ENCODE measurements around the gene NANOGP8. TPM values are rescaled to one million over a fixed set of nuclear protein-coding genes. Genes with fewer than 3 reads are reported as not detected.

Gene NANOGP8
- total and polyA plus RNA-seq, 8 donors, result not detected

DNA sequence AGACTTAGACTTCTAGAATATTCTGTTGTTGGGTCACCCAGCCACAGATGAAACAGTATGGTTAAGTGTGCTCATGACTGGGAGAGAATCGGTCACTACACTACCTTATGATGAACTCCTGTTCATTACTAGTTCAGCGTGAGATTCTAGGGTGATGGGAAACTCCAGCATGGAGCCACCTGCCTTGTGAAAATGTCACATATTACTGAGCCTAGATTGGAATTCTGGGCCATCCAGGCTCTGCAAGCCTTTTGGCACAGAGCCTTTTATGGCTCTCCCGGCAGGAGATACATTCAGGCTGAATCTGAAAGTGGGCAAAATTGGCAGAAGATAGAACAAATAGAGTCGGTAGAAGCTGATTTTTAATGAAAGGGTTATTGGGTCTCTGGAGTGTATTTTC, 19.0 kb downstream of the NANOGP8 start:
- no peaks in the 10 kb centered on the region for H3K27me3 ChIP-seq
- no peak overlapping the region for H3K27ac ChIP-seq
- H3K36me3 ChIP-seq, result no peaks in the 10 kb centered on the region
- 82 to 94% (median 88%) methylated on average over 4 of the region's 4 CpGs for WGBS, 5 donors
- no peak overlapping the region for H3K4me3 ChIP-seq
- no peaks in the 10 kb centered on the region for H3K9me3 ChIP-seq
- intact Hi-C loops (cut with DNase I; ENCODE audit: low total_unique reads), result no loop called here
- H3K4me1 ChIP-seq, result peaks cover 0 to 8% (median 0%) of the 10 kb centered on the region in 4 donors
- TF ChIP-seq, protein P1, sequence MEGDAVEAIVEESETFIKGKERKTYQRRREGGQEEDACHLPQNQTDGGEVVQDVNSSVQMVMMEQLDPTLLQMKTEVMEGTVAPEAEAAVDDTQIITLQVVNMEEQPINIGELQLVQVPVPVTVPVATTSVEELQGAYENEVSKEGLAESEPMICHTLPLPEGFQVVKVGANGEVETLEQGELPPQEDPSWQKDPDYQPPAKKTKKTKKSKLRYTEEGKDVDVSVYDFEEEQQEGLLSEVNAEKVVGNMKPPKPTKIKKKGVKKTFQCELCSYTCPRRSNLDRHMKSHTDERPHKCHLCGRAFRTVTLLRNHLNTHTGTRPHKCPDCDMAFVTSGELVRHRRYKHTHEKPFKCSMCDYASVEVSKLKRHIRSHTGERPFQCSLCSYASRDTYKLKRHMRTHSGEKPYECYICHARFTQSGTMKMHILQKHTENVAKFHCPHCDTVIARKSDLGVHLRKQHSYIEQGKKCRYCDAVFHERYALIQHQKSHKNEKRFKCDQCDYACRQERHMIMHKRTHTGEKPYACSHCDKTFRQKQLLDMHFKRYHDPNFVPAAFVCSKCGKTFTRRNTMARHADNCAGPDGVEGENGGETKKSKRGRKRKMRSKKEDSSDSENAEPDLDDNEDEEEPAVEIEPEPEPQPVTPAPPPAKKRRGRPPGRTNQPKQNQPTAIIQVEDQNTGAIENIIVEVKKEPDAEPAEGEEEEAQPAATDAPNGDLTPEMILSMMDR (IDR thresholded peaks at IDR 0.05), result no peak
- no peak for TF ChIP-seq POLR2AphosphoS5 (IDR thresholded peaks at IDR 0.05)
- TF ChIP-seq EP300 (IDR thresholded peaks at IDR 0.05), result no peak
- TF ChIP-seq POLR2A (IDR thresholded peaks at IDR 0.05), result no peak
- no peak for DNase-seq

DNA sequence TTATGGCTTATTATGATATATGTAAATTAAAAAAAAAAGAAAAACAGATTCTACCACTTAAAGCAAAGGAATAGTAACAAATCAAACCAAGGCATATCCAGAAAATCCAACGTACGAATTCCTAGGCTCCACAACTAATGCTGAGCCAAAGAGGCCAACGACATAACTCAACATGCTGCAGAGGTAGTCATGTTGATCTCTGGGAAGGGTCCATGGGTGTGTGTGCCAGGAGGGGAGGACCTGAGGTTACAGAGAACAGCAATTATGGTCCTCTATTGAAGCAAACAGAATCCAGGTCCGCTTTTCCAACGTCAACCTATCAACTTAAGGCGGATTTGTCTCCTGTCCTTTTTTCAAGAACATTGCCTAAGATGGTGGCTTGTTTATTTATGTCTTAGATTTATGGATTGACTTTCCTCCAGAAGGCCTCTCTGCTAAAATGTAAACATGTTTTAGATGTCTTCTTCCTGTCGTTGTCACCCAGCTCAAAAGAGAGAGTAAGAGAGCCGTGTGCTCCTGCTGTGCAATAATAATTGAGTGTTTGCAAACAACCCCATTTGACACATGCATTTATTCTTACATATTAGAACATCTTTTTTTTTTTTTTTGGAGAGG, 20.4 kb downstream of the NANOGP8 start:
- intact Hi-C loops (cut with DNase I; ENCODE audit: low total_unique reads), result no loop called here
- no peaks in the 10 kb centered on the region for H3K27me3 ChIP-seq
- TF ChIP-seq, protein P1 (IDR thresholded peaks at IDR 0.05), result no peak
- TF ChIP-seq POLR2AphosphoS5 (IDR thresholded peaks at IDR 0.05), result no peak
- no peak for TF ChIP-seq POLR2A (IDR thresholded peaks at IDR 0.05)
- no peak for TF ChIP-seq EP300 (IDR thresholded peaks at IDR 0.05)
- peaks cover 0 to 8% (median 0%) of the 10 kb centered on the region in 4 donors for H3K4me1 ChIP-seq
- no peak overlapping the region for H3K27ac ChIP-seq
- no peak overlapping the region for H3K4me3 ChIP-seq
- no peak for DNase-seq
- no peaks in the 10 kb centered on the region for H3K9me3 ChIP-seq
- 59 to 75% (median 63%) methylated on average over 8 of the region's 8 CpGs for WGBS, 5 donors
- no peaks in the 10 kb centered on the region for H3K36me3 ChIP-seq

DNA sequence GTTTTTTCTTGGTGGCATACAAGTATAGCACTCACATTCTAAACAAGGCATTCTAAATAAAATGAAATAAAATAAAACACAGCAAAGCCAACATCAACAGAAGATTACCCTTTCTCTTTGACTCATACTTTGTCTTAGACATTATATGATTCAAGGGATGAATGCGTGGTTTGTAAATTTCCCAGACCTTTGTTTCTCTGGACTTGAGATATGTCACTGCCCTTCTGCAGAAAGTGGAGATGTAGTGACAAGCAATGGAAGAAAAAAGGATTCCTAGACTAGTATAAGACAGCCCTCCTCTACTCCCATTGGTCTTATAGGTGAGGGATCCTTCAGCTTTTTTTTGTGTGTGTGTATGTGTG, 22.4 kb downstream of the NANOGP8 start:
- intact Hi-C loops (cut with DNase I; ENCODE audit: low total_unique reads), result no loop called here
- Histone ChIP-seq H3K27ac (no peak overlapping the region), H3K9me3 (no peaks in the 10 kb centered on the region), H3K27me3 (no peaks in the 10 kb centered on the region), H3K4me3 (no peak overlapping the region), H3K4me1 (peaks cover 0 to 5% (median 0%) of the 10 kb centered on the region in 4 donors), H3K36me3 (no peaks in the 10 kb centered on the region)
- DNase-seq, result no peak
- TF ChIP-seq, protein P1 (IDR thresholded peaks at IDR 0.05), result no peak
- TF ChIP-seq EP300 (IDR thresholded peaks at IDR 0.05) (no peak), POLR2A (IDR thresholded peaks at IDR 0.05) (no peak), POLR2AphosphoS5 (IDR thresholded peaks at IDR 0.05) (no peak)
- 87 to 90% (median 89%) methylated on average over 1 of the region's 1 CpG for WGBS, 5 donors

DNA sequence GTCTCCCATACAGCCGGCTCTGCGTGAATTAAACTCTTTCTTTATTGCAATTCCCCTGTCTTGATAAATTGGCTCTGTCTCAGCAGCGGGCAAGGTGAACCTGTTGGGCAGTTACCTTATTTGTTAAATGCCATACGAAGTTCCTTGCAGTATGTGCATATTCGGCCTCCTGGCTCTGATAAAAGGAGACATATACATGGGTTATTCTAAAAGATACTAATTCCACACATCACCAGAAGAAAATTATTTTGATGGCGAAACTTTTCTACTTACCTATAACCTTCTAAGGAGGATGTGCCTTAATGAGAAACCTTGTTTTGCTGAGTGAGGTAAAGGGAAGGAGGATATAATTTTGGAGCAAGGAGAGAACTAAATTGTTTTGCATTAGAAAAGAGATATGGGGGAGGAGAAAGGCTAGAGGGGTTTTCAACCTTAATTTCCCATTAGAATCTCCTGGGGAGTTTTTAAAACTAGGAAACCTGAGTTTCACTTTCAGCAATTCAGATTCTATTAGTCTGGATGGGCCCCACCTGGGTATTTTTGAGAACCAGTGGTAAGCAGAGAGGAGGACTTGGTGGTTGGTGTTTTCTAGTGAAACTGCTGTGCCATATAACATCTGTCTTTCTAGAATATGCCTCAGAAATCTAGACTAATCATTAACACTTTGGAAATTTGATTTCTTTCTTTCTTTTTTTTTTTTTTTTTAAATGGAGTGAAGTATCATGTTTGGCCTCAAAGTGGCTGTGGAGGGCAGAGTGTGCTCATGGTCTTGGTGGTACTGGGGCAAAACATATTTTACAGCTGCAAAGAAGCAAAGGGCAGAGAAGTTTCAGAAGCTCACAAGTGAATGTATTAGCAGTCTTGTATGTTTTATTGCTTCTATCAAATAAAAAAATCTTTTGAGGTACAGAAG, 23.0 kb downstream of the NANOGP8 start:
- Histone ChIP-seq H3K9me3 (no peaks in the 10 kb centered on the region), H3K36me3 (no peaks in the 10 kb centered on the region), H3K4me3 (no peak overlapping the region), H3K4me1 (no peaks in the 10 kb centered on the region), H3K27me3 (no peaks in the 10 kb centered on the region), H3K27ac (no peak overlapping the region)
- TF ChIP-seq, protein P1 (IDR thresholded peaks at IDR 0.05), result no peak
- TF ChIP-seq EP300 (IDR thresholded peaks at IDR 0.05) (no peak), POLR2AphosphoS5 (IDR thresholded peaks at IDR 0.05) (no peak), POLR2A (IDR thresholded peaks at IDR 0.05) (no peak)
- DNase-seq, result no peak
- intact Hi-C loops (cut with DNase I; ENCODE audit: low total_unique reads), result no loop called here
- 62 to 79% (median 69%) methylated on average over 6 of the region's 6 CpGs for WGBS, 5 donors
